Measurements from ENCODE around the gene ZMYND15.
"Not testable (repeated sequence)": the region's sequence is repeated elsewhere in the genome, so short reads cannot be mapped to it uniquely, and the experiment has no call there.

Gene ZMYND15, protein sequence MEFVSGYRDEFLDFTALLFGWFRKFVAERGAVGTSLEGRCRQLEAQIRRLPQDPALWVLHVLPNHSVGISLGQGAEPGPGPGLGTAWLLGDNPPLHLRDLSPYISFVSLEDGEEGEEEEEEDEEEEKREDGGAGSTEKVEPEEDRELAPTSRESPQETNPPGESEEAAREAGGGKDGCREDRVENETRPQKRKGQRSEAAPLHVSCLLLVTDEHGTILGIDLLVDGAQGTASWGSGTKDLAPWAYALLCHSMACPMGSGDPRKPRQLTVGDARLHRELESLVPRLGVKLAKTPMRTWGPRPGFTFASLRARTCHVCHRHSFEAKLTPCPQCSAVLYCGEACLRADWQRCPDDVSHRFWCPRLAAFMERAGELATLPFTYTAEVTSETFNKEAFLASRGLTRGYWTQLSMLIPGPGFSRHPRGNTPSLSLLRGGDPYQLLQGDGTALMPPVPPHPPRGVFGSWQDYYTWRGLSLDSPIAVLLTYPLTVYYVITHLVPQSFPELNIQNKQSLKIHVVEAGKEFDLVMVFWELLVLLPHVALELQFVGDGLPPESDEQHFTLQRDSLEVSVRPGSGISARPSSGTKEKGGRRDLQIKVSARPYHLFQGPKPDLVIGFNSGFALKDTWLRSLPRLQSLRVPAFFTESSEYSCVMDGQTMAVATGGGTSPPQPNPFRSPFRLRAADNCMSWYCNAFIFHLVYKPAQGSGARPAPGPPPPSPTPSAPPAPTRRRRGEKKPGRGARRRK

DNA sequence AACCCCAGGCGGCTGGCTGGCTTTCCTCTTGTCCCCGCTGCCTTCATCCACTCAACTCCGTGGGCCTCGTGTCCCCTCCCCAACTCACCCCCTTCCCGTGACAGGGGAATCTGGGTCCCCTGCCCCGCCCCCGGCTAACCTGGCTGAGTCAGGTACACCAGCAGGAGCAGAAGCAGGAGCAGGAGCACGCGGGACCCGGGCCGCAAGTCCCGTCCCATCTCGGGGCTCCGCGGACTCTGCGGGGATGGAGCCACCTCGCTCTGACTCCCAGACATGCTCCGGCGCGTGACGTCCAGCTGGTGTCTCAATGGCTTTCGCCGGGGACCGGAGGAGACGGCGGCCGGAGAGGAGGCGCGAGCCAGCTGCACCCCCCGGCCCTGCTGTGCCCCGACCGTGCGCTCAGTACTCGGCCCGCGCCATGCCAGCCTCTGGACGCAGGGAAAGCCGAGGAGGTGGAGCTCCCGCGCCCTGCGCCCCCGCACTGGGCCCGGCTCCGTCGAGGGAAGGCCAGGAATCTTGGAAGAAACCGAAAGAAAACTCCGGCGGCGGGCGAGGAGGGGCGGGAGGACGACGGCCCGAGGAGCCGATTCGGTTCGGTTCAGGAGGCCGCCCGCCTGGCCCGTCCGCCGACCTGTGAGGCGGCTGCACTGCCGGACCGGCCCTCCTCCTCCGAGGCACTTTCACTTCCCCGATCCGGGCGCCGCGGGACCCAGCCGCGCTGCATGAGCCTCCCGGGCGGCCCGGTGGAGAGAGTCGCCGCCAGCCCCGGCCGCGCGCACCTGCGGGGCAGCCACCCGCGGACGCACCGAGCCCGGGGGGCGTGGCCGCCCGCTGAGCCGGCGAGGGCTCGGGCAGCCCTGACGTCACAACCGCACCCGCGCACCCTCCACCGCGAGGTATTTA, at the start of gene ZMYND15, which contains the start of gene CXCL16:
ZMYND15 (plus strand) TSS at position 712 of the 903 bp plus-strand sequence. CDS start 716 bp downstream, outside the sequence.
CXCL16 (minus strand) TSS at position 807 of the 903 bp plus-strand sequence; CDS start at position 218, 589 bp downstream.
- no peak for DNase-seq

DNA sequence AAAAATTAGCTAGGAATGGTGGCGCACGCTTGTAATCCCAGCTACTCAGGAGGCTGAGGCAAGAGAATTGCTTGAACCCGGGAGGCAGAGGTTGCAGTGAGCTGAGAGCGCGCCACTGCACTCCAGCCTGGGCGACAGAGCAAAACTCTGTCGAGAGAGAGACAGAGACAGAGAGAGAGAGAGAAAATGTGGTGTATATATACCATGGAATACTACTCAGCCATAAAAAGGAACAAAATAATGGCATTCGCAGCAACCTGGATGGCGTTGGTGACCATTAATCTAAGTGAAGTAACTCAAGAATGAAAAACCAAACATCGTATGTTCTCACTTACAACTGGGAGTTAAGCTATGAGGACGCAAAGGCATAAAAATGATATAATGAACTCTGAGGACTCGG, 49.8 kb upstream of the ZMYND15 start:
- not testable (repeated sequence) for DNase-seq

DNA sequence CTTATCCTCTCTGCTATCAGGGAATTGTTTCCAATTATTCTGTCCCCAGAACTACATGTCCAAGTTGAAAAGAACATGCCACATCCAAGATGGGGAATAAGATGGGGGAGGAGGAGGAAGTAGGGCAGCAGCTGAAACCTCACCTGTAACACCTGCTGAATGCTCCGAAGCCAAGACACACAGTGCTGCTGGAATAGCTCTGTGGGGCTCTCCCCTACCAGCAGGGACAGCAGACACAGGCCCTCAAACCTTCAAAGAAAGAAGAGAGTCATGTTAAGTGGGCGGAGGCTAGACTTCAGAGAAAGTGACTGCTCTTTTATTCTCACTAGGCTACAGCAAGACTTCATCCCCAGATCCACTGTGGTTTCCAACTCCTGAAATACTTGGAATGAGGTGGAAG, 48.9 kb upstream of the ZMYND15 start:
- no peak for DNase-seq

GRCh38 chr17:4691686-4692085, 47.9 kb upstream of the ZMYND15 start:
- no peak for DNase-seq

GRCh38 chr17:4693416-4693815, 46.2 kb upstream of the ZMYND15 start:
- no peak for DNase-seq

DNA sequence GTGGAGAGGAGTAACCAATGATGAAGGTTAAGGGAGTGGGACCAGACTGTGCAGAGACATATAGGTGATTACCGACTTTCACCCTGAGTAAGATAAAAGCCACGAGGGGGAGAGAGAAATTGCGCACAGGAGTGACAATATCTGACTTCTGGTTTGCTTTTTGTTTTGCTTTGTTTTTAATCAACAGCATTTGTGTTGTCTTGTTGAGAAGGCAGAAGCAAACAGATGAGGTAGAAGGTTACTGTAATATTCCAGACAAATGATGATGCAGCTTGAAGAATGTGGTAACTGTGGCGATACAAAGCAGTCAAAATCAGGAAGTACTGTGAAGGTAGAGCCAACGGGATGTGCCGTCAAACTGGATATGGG, 43.2 kb upstream of the ZMYND15 start:
- DNase-seq = no peak

DNA sequence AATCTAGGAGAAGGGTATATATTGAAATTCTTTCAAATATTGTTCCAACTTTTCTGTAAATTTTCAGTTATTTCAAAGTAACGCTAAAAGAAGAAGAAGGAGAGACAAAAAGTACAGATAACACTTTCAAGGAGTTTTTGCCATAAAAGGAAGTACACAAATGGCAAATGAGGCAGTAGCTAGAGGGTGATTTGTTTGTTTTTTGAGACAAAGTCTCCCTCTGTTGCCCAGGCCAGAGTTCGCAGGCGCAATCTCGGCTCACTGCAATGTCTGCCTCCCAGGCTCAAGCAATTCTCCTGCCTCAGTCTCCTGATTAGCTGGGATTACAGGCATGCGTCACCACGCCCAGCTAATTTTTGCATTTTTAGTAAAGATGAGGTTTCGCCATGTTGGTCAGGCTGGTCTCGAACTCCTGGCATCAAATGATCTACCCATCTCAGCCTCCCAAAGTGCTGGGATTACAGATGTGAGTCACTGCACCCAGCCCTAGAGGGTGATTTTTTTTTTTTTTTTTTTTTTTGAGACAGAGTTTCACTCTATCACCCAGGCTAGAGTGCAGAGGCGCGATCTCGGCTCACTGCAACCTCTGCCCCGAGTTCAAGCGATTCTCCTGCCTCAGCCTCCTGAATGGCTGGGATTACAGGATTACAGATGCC, 40.1 kb upstream of the ZMYND15 start:
- not testable (repeated sequence) for DNase-seq

- DNase-seq = no peak
These were observed 38.5 kb upstream of the ZMYND15 start for GRCh38 chr17:4701116-4701515.

DNA sequence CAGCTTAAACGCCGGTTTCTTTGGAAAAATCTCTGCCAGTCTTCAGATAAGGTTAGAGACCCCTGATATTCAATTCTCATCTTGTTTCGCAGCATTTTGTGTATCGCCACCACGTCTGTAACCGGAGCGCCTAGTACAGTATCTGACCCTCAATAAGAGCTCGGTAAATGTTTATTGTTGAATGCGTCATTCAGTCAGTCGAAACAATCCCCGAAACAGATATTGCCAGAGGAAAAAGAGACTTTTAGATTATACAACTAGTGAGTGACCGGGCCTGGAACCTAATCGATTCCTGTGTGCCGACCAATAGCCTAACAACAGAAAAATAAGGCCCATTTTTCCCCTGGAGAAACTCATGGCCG, 36.3 kb upstream of the ZMYND15 start:
- DNase-seq = no peak

DNA sequence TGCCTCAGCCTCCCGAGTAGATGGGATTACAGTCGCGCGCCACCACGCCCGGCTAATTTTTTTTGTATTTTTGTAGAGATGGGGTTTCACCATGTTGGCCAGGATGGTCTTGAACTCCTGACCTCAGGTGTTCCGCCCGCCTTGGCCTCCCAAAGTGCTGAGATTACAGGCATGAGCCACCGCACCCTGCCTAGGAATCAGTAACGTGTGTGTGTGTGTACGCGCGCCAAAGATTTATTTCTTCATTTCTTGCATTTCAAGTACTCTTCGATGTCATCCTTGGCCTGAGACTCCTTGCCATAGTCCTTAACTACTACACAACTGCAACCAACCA, 35.1 kb upstream of the ZMYND15 start:
- not testable (repeated sequence) for DNase-seq

GRCh38 chr17:4704991-4705390, 34.6 kb upstream of the ZMYND15 start:
- no peak for DNase-seq

- DNase-seq = no peak
These were observed 33.5 kb upstream of the ZMYND15 start for GRCh38 chr17:4706121-4706520.

GRCh38 chr17:4708436-4708835, 31.2 kb upstream of the ZMYND15 start:
- peak; percentile 23 for DNase-seq

- DNase-seq = peak; percentile 95
These were observed 29.6 kb upstream of the ZMYND15 start, which contains the start of gene ARRB2 for GRCh38 chr17:4709794-4710692. TSS of gene ARRB2 (plus strand) at chr17:4710632. CDS start at chr17:4710722, 90 bp downstream.

GRCh38 chr17:4710693-4711634, 28.7 kb upstream of the ZMYND15 start:
- DNase-seq = no peak

- no peak for DNase-seq
These were observed 27.9 kb upstream of the ZMYND15 start for GRCh38 chr17:4711661-4712181.

- no peak for DNase-seq
These were observed 27.1 kb upstream of the ZMYND15 start for GRCh38 chr17:4712526-4712925.

DNA sequence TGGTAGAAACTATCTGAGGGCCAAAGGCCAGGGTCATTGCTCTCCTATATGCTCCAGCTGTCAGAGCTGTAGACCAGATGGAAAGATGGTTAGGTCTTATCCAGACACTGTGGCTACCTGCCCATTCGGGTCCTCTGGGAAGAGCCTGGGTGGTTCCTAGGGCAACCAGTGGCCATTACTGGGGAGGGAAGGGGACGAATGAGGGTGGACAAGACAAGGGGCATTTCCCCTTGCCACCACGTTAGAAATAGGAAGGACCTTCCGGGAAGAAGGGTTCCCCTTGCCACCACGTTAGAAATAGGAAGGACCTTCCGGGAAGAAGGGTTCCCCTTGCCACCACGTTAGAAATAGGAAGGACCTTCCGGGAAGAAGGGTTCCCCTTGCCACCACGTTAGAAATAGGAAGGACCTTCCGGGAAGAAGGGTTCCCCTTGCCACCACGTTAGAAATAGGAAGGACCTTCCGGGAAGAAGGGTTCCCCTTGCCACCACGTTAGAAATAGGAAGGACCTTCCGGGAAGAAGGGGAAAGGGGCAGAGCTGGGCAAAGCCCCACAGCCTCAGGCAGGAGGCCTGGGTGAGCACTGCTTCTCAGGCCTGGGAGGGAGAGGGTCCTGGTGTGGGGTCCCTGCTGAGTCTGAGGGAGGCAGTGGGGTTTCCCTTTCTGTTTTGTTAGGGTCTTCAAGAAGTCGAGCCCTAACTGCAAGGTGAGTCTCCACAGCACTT, 25.1 kb upstream of the ZMYND15 start:
- not testable (repeated sequence) for DNase-seq

- no peak for DNase-seq
These were observed 24.4 kb upstream of the ZMYND15 start for GRCh38 chr17:4715063-4715744.
